Pons (tissue), 1 donor: ENCODE measurements around the gene INSL4.
A peak's percentile ranks its signal among the peaks of the same experiment; 100 is the strongest.

Experiments used
- DNase-seq: peaks from one replicate; pipeline ENCODE4 v3.0.0-alpha.2; 2016; ENCODE audit warnings: low spot score

INSL4 gene

DNA sequence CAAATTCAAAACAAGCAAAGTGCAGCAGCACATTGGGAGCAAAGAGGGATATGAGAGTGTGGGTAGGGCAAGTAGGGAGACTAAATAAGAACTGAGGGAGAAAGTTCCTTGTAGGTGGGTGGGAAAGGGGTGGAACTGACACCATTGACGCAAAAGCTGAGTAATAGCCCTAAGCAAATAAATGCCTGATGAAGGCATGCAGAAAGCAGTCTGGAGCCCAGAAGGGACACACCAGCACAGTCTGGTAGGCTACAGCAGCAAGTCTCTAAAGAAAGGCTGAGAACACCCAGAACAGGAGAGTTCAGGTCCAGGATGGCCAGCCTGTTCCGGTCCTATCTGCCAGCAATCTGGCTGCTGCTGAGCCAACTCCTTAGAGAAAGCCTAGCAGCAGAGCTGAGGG is at the start of gene INSL4:
TSS of gene INSL4 (plus strand) at position 208 of the 400 bp plus-strand sequence. CDS start at position 313, 105 bp downstream.
- DNase-seq = no peak

DNA sequence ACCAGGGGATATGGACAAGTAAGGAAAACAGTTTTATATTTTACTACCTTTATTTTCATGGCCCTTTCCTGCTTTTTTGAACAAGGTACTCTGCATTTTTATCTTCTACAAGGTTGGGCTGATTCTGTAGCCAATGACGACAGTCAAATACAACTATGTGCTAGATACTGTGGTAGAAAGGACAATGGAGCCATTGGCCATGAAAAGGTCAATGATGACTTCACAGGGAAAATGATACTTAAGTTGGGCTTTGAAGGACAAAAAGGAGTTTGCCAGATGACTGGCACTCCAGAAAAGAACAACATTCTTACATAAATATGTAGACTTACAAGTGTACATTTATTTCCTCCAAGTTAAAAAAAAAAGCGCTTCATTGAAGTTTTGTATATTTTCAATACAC is 46.4 kb upstream of the INSL4 start:
- no peak for DNase-seq

DNA sequence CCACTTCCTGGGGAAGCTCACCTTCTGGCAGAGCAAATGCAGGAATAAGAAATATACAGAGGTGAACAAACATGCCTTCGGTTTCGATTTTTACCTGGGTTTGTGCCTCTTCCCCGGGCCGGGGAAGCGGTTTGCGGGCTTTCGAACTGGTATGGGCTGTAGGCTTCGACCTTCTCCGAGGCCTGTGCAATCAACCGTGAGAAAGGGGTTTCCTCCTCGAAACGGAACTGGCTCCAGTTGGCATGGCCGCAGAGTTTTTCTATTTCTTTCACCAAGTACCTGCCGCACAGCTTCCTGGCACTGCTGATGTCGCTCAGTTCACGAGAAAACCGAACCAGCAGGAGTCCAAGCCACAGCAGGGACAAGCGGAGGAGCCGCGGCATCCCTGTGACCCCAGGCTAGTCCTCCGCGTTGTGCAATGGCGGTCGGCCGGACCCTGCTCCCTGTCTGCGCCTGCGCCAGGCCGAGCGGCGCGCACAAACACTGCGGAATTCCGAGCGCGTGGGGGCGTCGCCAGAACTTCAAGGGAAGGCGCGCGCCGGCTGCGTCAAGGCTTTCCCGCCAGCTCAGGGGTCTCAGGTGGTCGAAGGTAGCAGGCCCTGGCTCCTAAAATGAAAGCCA is 45.9 kb upstream of the INSL4 start, which contains the start of gene INSL6:
TSS of gene INSL6 (minus strand) at position 420 of the 621 bp plus-strand sequence. CDS start at position 383, 37 bp downstream.
- no peak for DNase-seq

DNA sequence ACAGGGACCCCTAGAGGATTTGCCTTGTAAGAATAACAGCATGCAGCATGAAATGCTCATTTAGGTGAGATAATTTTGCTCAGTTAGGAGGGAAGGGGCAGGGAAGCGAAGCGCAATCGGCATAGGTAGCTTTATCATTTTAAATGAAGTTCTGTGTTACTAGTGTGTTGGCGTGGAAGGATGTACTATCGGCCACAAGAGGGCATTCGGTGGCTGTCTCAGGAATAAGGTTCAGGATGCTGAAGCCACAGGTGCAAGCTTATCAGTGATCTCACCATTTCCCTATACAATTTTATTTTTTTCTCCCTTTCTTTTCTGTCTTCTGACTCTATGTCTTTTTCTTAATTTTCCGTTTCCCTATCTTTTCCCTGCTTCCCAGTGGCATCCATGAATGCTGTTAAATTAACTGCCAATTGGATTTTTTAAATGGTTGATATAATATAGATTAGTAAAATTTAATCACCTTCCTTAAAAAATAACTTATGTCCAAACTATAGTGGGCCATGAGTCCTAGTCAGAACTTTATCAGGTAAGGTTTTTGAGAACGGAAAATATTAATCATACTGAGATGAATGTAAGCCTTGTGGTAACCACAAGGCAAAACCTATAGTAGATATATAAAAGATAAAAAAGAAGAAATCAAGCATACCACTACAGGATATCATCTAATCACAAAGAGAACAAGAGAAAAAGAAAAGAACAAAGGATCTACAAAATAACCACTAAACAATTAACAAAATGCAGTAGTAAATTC is 44.6 kb upstream of the INSL4 start:
- peak; percentile 56 for DNase-seq

DNA sequence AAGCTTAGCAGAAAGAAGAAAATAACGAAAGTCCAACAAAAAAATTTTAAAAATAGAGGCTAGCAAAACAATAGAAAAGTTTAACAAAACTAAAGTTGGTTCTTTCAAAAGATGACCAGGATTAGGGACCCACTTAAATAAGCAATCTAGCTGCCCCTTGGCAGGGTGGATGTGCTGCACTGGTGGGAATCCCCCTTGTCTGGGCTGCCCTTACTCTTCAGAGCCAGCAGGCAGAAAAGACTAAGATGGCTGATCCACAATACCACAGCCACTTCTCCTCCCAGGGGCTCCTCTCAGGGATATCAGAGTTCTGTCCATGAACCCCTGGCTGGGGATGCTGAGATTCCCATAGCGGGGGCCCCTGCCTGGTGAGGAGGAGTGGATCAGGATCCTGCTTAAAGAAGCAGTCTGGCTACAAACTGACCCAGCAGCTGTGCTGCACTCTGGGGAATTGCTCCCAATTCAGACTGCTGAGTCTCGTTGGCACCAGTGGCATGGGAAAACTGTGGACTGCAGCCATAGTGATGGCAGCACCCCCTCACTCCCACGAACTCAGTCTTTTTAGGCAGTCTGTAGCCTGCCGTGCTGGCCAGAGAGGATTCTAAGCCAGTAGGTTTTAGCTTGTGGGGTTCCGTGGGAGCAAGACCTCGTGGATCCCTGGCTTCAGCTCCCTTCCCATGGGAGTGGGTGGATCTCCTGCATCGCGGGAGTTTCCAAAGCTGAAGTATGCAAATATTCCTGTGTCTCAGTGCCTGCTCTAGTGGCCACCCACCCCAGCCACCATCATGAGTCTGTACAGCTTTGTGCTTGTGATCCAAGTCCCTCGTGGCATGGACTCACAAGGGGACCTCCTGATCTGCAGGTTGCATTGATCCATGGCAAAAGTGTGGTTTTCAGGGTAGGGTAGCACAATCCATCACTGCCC is 42.9 kb upstream of the INSL4 start:
- DNase-seq = no peak

DNA sequence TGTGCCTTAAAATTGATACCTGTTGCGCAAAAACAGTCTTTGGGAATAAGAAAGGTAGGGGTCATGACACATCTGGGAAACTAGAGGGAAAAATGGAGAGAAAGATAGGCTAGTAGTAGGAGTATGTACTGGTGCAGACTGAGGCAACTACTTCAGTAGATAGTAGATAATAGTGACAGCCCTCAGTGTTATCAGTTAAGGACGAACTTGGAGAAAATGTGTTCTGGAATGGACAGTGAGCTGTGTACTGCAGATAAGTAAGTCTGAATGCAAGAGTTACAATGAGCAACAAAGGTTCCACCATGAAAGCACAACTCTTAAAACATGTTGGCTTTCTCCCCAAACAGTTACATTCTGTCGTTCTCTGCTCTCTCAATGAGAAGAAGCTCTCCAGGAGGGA is 39.2 kb upstream of the INSL4 start:
- no peak for DNase-seq

DNA sequence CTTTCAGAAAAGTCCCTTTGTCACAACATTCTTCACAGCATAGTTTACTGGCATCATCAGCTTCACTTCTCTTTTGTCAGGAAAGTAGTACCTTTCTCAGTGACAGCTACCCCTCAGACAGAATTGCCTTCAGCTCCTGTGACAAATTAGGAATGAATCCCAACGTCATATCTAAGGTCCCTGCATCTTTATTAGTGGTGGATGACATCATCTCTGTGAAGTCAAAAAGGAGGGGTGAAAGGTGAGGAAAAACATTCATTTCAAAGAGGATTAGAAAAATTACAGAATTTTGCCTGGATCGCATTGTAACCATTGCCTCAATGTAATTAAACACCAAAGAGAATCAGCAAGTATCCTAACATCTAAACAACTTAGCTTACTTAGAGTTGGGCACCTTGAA is 37.9 kb upstream of the INSL4 start:
- no peak for DNase-seq

DNA sequence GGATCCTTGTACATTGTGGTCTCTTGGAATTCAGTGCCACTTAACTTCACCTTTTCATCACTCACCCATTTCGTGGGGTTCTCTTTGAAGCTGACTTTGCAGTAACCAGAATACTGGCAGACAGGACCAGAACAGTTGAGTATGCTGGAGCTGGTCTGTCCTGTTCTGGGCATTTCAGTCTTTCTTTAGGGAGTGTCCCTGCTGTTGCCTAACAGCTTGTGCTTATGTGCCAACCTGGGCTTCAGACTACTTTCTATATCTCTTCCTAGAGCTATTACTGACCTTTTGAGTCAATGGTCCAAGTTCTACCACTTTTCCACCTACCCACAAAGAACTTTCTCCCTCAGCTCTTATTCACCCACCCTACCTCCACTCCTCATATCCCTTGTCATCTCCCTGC is 35.8 kb upstream of the INSL4 start:
- no peak for DNase-seq

DNA sequence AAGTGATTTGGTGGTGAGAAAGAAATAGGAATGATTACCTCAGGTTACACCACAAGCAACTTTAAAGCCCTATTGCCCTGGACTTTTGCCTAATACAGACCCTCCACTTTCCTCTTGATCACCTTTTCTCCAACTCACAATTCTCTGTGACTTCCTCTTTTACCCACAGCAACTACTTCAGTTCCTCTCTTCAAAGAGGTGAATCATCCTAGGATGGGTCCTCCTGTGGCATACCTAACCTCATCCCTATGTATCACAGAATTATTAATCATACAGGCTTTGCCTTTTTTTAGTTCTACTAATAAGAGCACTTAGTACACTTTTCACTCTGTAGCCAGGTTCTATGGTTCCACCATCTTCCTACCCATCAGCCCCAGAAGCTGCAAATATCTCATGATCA is 26.1 kb upstream of the INSL4 start:
- no peak for DNase-seq

DNA sequence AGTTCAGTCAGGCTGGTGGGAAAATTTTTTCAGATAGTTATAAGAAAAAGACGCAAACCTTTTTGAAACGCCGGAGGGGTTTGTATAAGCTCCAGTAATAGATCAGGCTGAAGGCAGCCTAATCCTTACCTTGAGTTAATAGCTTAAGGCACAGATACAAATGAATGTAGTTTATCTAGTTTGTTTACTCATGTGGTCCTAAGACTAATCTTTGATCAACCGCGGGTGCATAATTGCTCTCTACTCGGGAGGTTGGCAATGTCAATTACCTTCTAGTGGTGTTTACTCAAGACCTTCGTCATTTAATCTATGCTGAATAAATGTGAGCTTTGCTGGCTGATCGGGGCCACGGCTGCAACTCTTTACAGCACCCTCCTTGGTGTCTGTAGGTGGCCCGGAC is 665 bp upstream of the INSL4 start:
- DNase-seq = no peak

DNA sequence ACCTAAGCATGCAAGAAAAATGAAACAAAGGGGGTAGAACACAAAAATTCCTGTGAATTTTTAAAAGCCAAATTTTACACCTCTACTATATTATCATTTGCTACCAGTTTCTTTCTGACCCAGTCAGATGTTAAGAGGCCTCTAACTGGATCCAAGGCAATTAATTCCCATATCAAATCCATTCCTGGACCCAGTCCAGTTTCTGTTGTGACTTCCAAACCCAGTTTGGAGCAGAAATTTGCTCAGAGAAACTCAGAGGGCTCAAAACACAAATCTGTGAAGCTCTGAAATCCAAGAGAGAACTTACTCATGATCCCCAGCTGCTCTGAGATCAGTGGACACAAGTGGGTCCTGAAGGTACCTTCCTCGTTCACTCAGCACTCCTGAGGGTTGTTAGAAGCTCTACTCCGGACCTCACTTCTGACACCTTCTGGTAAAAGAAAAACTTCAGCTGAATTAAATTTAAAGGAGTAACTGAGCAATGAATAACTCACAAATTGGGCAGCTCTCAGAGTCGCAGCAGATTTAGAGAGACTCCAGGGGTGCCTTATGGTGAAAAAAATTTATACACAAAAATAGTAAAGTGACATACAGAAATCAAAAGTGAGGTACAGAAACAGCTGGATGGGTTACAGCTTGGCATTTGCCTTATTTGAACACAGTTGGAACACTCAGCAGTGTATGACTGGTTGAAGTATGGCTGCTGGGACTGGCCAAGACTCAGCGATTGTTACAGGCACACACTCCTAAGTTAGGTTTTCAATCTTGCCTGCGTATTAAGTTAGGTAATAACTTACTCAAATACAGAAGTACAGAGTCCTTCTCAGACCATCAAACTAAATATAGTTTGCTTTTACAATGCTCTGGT is 32.4 kb downstream of the INSL4 start:
- DNase-seq = peak; percentile 11

DNA sequence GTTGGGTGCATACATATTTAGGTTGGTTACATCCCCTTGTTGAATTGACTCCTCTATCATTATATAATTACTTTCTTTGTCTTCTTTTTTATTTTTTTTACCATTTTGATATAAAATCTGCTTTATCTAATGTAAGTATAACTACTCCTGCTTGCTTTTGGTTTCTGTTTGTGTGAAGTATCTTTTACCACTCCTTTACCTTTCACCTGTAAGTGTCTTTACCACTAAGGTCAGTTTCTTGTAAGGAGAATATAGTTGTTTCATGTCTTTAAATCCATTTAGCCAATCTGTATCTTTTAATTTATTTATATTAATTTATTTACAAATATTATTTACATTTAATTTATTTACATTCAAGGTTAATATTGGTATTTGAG is 33.0 kb downstream of the INSL4 start:
- DNase-seq = no peak

DNA sequence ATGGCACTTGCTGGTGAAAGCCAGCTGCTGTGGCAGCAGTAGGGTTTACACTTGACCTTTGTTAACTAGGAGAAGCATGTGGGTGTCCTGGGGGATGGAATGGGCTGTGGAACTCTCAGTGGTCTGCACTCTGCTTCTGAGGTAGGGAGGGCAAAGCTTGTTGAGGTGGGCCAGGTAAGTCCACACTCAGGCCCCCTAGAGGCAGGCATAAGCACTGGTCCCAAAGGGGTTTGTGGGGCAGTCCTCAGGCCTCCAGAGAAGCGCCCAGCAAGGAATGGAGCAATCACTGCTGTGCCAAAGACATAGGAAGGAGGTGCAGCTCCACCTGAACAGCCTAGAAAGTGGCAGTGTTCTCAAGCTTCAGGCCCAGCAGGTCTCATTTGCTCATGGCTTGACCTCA is 34.7 kb downstream of the INSL4 start:
- DNase-seq = no peak

DNA sequence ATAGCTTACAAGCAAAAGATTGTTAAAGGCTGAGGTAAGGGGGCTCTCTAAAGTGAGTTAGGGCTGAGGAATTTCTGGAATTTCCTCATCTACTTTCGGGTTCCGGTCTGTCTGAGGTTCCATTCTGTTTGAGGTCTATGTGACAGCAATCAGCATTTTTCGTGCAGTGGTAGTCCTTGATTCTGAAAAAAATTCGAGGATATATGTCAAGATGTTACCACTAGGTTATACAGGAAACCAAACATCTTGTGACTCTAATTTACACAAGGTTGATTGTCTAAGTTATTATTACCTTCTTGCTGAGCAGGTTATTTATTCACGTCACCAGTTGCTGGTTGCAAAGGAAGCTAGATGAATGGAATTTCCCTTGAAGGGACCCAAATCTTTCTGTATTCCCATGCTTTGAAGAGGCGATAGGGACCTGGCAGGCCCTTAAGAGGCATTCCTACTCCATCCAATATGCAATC is 38.1 kb downstream of the INSL4 start:
- no peak for DNase-seq

DNA sequence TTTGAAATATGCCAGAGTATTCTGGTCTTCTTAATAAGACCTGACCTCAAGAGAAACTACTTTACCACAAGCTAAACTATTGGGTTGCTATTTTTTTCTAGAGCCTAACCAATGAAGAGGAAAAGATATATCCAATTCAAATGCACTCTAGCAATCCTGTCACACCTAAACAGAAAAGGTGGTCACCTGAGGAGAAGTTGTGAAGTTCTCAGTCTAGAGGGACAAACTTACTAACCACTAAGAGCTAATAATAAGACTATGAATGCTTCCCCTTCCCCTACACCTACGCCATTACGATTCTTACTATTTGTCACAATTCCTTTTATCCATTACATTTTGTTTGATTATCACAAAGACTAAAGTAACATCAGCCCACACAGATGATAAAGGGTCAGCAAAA is 43.6 kb downstream of the INSL4 start:
- no peak for DNase-seq

DNA sequence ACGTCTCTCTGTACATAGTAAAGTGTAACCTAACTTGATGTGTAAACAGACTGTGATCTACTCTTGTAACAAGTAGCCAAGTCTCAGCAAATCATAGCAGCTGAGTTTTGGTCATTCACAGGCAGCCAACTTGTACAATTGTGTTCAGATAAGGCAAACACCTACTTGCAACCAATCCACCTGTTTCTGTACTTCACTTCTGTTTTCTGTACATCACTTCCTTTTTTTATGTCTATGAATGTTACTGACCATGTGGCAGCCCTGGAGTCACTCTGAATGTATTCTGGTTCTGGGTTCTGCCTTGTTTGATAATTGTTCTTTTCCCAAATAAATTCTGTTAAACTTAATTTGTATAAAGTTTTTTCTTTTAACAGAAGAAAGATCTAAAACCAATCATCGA is 47.3 kb downstream of the INSL4 start:
- no peak for DNase-seq
